ENCODE results near the gene KLHL25. TPM values are rescaled to one million over a fixed set of nuclear protein-coding genes. Genes with fewer than 3 reads are reported as not detected.

Gene KLHL25
- total RNA-seq, 1 experiment from 2014 or later: 18.4 TPM

DNA sequence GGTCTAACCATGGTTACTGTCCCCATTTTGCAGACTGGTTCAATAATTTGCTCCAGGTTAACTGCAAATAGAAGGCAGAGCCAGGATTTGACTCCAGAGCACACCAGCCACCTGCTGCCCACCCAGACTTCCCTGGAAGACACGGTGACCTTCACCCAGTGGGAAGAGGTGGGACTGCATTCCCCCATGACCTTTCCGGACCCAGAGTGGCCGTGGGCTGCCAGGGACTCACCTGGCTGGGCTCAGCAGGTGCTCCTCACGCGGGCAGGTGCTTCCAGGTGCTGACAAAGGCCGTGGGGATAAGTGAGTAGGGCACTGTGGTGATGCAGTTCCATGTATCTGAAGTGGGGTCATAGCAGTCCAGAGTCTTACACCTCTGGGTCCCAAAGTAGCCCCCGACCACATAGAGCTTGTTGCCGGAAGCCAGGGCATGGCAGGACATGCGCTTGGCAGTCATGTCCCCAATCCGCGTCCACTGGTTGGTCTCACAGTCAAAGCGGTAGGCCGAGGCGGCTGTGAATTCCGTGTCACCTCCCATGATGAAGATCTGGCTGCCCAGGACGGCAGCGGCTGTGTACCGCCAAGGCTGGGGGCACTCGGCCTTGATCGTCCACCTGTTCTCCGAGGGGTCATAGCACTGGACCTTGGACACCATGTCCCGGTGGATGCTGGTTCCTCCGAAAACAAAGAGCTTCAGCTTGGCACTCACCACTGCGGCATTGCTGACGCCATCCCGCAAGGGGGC lies 26.8 kb downstream of the KLHL25 start:
- Histone ChIP-seq H2BK12ac (ENCODE audit: insufficient read length, low read depth, low read length) (no peak overlapping the region), H2BK120ac (ENCODE audit: low read depth, low read length, poor library complexity, severe bottlenecking) (no peak overlapping the region), H3K79me2 (ENCODE audit: insufficient read depth, low read length) (peaks cover 7% of the 10 kb centered on the region; the same call in 1 of the 2 replicates), H2BK20ac (ENCODE audit: low read depth, low read length, poor library complexity, severe bottlenecking) (no peak overlapping the region), H3K9me3 (ENCODE audit: control insufficient read depth, low read depth, low read length) (no peaks in the 10 kb centered on the region), H4K5ac (ENCODE audit: insufficient read length, low read depth, low read length) (no peak overlapping the region), H3K18ac (ENCODE audit: insufficient read length, low read depth, low read length) (no peak overlapping the region), H3K79me1 (ENCODE audit: insufficient read depth, low read depth, low read length, poor library complexity, severe bottlenecking) (peaks cover 8% of the 10 kb centered on the region), H4K8ac (replicated peaks; ENCODE audit: insufficient read length, low read depth, low read length) (no peak overlapping the region), H4K91ac (ENCODE audit: insufficient read length, low read depth, low read length) (no peak overlapping the region), H4K20me1 (ENCODE audit: control insufficient read depth, insufficient read depth, insufficient read length) (no peaks in the 10 kb centered on the region), H3K56ac (ENCODE audit: insufficient read length, low read depth, low read length) (no peak overlapping the region), H2AK5ac (ENCODE audit: insufficient read length, low read length) (no peak overlapping the region), H3K23me2 (ENCODE audit: insufficient read length, low read depth, low read length, poor library complexity, severe bottlenecking) (no peaks in the 10 kb centered on the region), H3K4me2 (ENCODE audit: insufficient read depth, insufficient read length, low read length) (no peak overlapping the region), H3K9ac (ENCODE audit: extremely low read depth, insufficient read length, low read length) (no peak overlapping the region), H2BK15ac (ENCODE audit: low read depth, low read length) (no peak overlapping the region), H3K14ac (ENCODE audit: insufficient read depth, low read length) (no peak overlapping the region), H2BK5ac (ENCODE audit: insufficient read length, low read length) (no peak overlapping the region), H3T11ph (ENCODE audit: low read length) (no peak overlapping the region), H3K27ac (ENCODE audit: insufficient read length, low read depth, low read length) (no peak overlapping the region), H2AFZ (ENCODE audit: low read length) (no peak overlapping the region), H3K4me1 (ENCODE audit: insufficient read depth, low read length) (no peaks in the 10 kb centered on the region), H3K27me3 (ENCODE audit: insufficient read depth, low read length) (no peaks in the 10 kb centered on the region), H3K23ac (ENCODE audit: insufficient read length, low read depth, low read length) (no peak overlapping the region), H3K4ac (ENCODE audit: low read depth, low read length) (no peak overlapping the region)
- Mint-ChIP-seq H3K36me3 (ENCODE audit: insufficient read depth in 1 of 3, low read depth in 3 of 3) (peaks cover 22 to 26% (median 24%) of the 10 kb centered on the region in 3 experiments; a peak in 6 of 7 replicates), H3K4me3 (no peak overlapping the region), H3K4me1 (peaks cover 25 to 36% of the 10 kb centered on the region in 2 experiments), H3K27ac (no peak overlapping the region), H3K9me3 (no peaks in the 10 kb centered on the region; a peak in 1 of 5 replicates), H3K27me3 (ENCODE audit: low read depth) (no peaks in the 10 kb centered on the region)
- TF ChIP-seq, protein P1, sequence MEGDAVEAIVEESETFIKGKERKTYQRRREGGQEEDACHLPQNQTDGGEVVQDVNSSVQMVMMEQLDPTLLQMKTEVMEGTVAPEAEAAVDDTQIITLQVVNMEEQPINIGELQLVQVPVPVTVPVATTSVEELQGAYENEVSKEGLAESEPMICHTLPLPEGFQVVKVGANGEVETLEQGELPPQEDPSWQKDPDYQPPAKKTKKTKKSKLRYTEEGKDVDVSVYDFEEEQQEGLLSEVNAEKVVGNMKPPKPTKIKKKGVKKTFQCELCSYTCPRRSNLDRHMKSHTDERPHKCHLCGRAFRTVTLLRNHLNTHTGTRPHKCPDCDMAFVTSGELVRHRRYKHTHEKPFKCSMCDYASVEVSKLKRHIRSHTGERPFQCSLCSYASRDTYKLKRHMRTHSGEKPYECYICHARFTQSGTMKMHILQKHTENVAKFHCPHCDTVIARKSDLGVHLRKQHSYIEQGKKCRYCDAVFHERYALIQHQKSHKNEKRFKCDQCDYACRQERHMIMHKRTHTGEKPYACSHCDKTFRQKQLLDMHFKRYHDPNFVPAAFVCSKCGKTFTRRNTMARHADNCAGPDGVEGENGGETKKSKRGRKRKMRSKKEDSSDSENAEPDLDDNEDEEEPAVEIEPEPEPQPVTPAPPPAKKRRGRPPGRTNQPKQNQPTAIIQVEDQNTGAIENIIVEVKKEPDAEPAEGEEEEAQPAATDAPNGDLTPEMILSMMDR (conservative IDR thresholded peaks at IDR 0.05): 0 out of 3 replicates have a peak, but pooled peaks have one; percentile 18
- no peak for DNase-seq
- WGBS (ENCODE audit: extremely low coverage, insufficient read length, low lambda C conversion rate): no CpG with 5 or more reads among the region's 26 CpGs
